Measurements from ENCODE around the gene EFNA2.

EFNA2 gene

GRCh38 chr19:1285737-1286360, at the start of gene EFNA2:
Gene EFNA2 (plus strand): TSS chr19:1285873. CDS start chr19:1286169, 296 bp downstream.
- no peak within 1 kb of the TSS for H3K27ac ChIP-seq (ENCODE audit: low read length)

GRCh38 chr19:1236576-1236975, 49.1 kb upstream of the EFNA2 start:
- Histone ChIP-seq H3K27ac (ENCODE audit: low read length) (no peak overlapping the region), H3K36me3 (ENCODE audit: control insufficient read depth, insufficient read depth, low read length) (peaks cover 29% of the 10 kb centered on the region), H3K9me3 (ENCODE audit: control insufficient read depth, insufficient read depth, low read length) (no peaks in the 10 kb centered on the region), H3K4me1 (ENCODE audit: control insufficient read depth, insufficient read depth, low read length) (peaks cover 5% of the 10 kb centered on the region; the same call in 1 of the 2 replicates), H3K4me3 (ENCODE audit: low read length) (peak overlapping the region; percentile 77), H3K27me3 (ENCODE audit: control insufficient read depth, insufficient read depth, low read length) (no peaks in the 10 kb centered on the region)
- no peak for DNase-seq (ENCODE audit: low read depth, low spot score)
- no CpG with 5 or more reads among the region's 42 CpGs for WGBS (ENCODE audit: insufficient coverage, insufficient read length)

More at GRCh38 chr19:1285737-1286360, at the start of gene EFNA2:
- Histone ChIP-seq H3K27me3 (ENCODE audit: control insufficient read depth, insufficient read depth, low read length) (peaks cover 5% of the 10 kb centered on the region; the same call in 1 of the 2 replicates), H3K4me1 (ENCODE audit: control insufficient read depth, insufficient read depth, low read length) (no peaks in the 10 kb centered on the region; the same call in 1 of the 2 replicates), H3K4me3 (ENCODE audit: low read length) (peak within 1 kb of the TSS; percentile 49; the same call in 1 of the 2 replicates), H3K36me3 (ENCODE audit: control insufficient read depth, insufficient read depth, low read length) (peaks cover 2% of the 10 kb centered on the region; the same call in 1 of the 2 replicates), H3K9me3 (ENCODE audit: control insufficient read depth, insufficient read depth, low read length) (no peaks in the 10 kb centered on the region)
- no CpG with 5 or more reads among the region's 113 CpGs for WGBS (ENCODE audit: insufficient coverage, insufficient read length)
- no peak for DNase-seq (ENCODE audit: low read depth, low spot score)

- H3K9me3 ChIP-seq (ENCODE audit: control insufficient read depth, insufficient read depth, low read length) = no peaks in the 10 kb centered on the region
- H3K4me1 ChIP-seq (ENCODE audit: control insufficient read depth, insufficient read depth, low read length) = peaks cover 5% of the 10 kb centered on the region; the same call in 1 of the 2 replicates
- H3K36me3 ChIP-seq (ENCODE audit: control insufficient read depth, insufficient read depth, low read length) = peaks cover 29% of the 10 kb centered on the region
- no peak for DNase-seq (ENCODE audit: low read depth, low spot score)
- H3K27me3 ChIP-seq (ENCODE audit: control insufficient read depth, insufficient read depth, low read length) = no peaks in the 10 kb centered on the region
- peak overlapping the region; percentile 77 for H3K4me3 ChIP-seq (ENCODE audit: low read length)
- WGBS (ENCODE audit: insufficient coverage, insufficient read length) = no CpG with 5 or more reads among the region's 60 CpGs
- H3K27ac ChIP-seq (ENCODE audit: low read length) = no peak overlapping the region
Observed at GRCh38 chr19:1237027-1237659, 48.5 kb upstream of the EFNA2 start.

- Histone ChIP-seq H3K9me3 (ENCODE audit: control insufficient read depth, insufficient read depth, low read length) (no peaks in the 10 kb centered on the region), H3K27me3 (ENCODE audit: control insufficient read depth, insufficient read depth, low read length) (no peaks in the 10 kb centered on the region), H3K4me1 (ENCODE audit: control insufficient read depth, insufficient read depth, low read length) (peaks cover 7% of the 10 kb centered on the region), H3K27ac (ENCODE audit: low read length) (no peak within 1 kb of the TSS), H3K4me3 (ENCODE audit: low read length) (peak within 1 kb of the TSS; percentile 77), H3K36me3 (ENCODE audit: control insufficient read depth, insufficient read depth, low read length) (peaks cover 28% of the 10 kb centered on the region)
- DNase-seq (ENCODE audit: low read depth, low spot score) = no peak
- WGBS (ENCODE audit: insufficient coverage, insufficient read length) = no CpG with 5 or more reads among the region's 87 CpGs
Observed at GRCh38 chr19:1237754-1238368, 47.8 kb upstream of the EFNA2 start, which contains the start of gene CBARP. Gene CBARP (minus strand): TSS chr19:1238005. CDS start chr19:1236100, 1,905 bp downstream.

- no peak for DNase-seq (ENCODE audit: low read depth, low spot score)
- Histone ChIP-seq H3K9me3 (ENCODE audit: control insufficient read depth, insufficient read depth, low read length) (no peaks in the 10 kb centered on the region), H3K27ac (ENCODE audit: low read length) (no peak overlapping the region), H3K36me3 (ENCODE audit: control insufficient read depth, insufficient read depth, low read length) (peaks cover 21% of the 10 kb centered on the region), H3K4me3 (ENCODE audit: low read length) (peak overlapping the region; percentile 77; the same call in 1 of the 2 replicates), H3K4me1 (ENCODE audit: control insufficient read depth, insufficient read depth, low read length) (peaks cover 7% of the 10 kb centered on the region), H3K27me3 (ENCODE audit: control insufficient read depth, insufficient read depth, low read length) (no peaks in the 10 kb centered on the region)
- WGBS (ENCODE audit: insufficient coverage, insufficient read length) = no CpG with 5 or more reads among the region's 34 CpGs
Observed at GRCh38 chr19:1238369-1239303, 47.0 kb upstream of the EFNA2 start.

GRCh38 chr19:1239420-1239795, 46.3 kb upstream of the EFNA2 start:
- WGBS (ENCODE audit: insufficient coverage, insufficient read length) = no CpG with 5 or more reads among the region's 11 CpGs
- Histone ChIP-seq H3K27me3 (ENCODE audit: control insufficient read depth, insufficient read depth, low read length) (no peaks in the 10 kb centered on the region), H3K36me3 (ENCODE audit: control insufficient read depth, insufficient read depth, low read length) (peaks cover 14% of the 10 kb centered on the region), H3K9me3 (ENCODE audit: control insufficient read depth, insufficient read depth, low read length) (no peaks in the 10 kb centered on the region), H3K4me1 (ENCODE audit: control insufficient read depth, insufficient read depth, low read length) (peaks cover 7% of the 10 kb centered on the region), H3K27ac (ENCODE audit: low read length) (no peak overlapping the region), H3K4me3 (ENCODE audit: low read length) (no peak overlapping the region)
- DNase-seq (ENCODE audit: low read depth, low spot score) = no peak

- Histone ChIP-seq H3K9me3 (ENCODE audit: control insufficient read depth, insufficient read depth, low read length) (no peaks in the 10 kb centered on the region), H3K4me1 (ENCODE audit: control insufficient read depth, insufficient read depth, low read length) (peaks cover 7% of the 10 kb centered on the region), H3K27me3 (ENCODE audit: control insufficient read depth, insufficient read depth, low read length) (no peaks in the 10 kb centered on the region), H3K4me3 (ENCODE audit: low read length) (peak overlapping the region; percentile 32; the same call in 1 of the 2 replicates), H3K27ac (ENCODE audit: low read length) (no peak overlapping the region), H3K36me3 (ENCODE audit: control insufficient read depth, insufficient read depth, low read length) (peaks cover 12% of the 10 kb centered on the region; the same call in 1 of the 2 replicates)
- WGBS (ENCODE audit: insufficient coverage, insufficient read length) = no CpG with 5 or more reads among the region's 84 CpGs
- no peak for DNase-seq (ENCODE audit: low read depth, low spot score)
Observed at GRCh38 chr19:1239796-1240737, 45.6 kb upstream of the EFNA2 start.

GRCh38 chr19:1240925-1241324, 44.7 kb upstream of the EFNA2 start:
- Histone ChIP-seq H3K27me3 (ENCODE audit: control insufficient read depth, insufficient read depth, low read length) (no peaks in the 10 kb centered on the region), H3K36me3 (ENCODE audit: control insufficient read depth, insufficient read depth, low read length) (peaks cover 5% of the 10 kb centered on the region; the same call in 1 of the 2 replicates), H3K9me3 (ENCODE audit: control insufficient read depth, insufficient read depth, low read length) (no peaks in the 10 kb centered on the region), H3K4me1 (ENCODE audit: control insufficient read depth, insufficient read depth, low read length) (peaks cover 7% of the 10 kb centered on the region), H3K4me3 (ENCODE audit: low read length) (no peak overlapping the region), H3K27ac (ENCODE audit: low read length) (no peak overlapping the region)
- no CpG with 5 or more reads among the region's 15 CpGs for WGBS (ENCODE audit: insufficient coverage, insufficient read length)
- DNase-seq (ENCODE audit: low read depth, low spot score) = no peak

- Histone ChIP-seq H3K4me3 (ENCODE audit: low read length) (peak within 1 kb of the TSS; percentile 90; the same call in 1 of the 2 replicates), H3K9me3 (ENCODE audit: control insufficient read depth, insufficient read depth, low read length) (no peaks in the 10 kb centered on the region), H3K27me3 (ENCODE audit: control insufficient read depth, insufficient read depth, low read length) (no peaks in the 10 kb centered on the region), H3K36me3 (ENCODE audit: control insufficient read depth, insufficient read depth, low read length) (peaks cover 5% of the 10 kb centered on the region; the same call in 1 of the 2 replicates), H3K27ac (ENCODE audit: low read length) (no peak within 1 kb of the TSS), H3K4me1 (ENCODE audit: control insufficient read depth, insufficient read depth, low read length) (peaks cover 7% of the 10 kb centered on the region)
- no peak for DNase-seq (ENCODE audit: low read depth, low spot score)
- WGBS (ENCODE audit: insufficient coverage, insufficient read length) = no CpG with 5 or more reads among the region's 79 CpGs
Observed at GRCh38 chr19:1241417-1242095, 44.1 kb upstream of the EFNA2 start, which contains the start of gene ATP5F1D. Gene ATP5F1D (plus strand): TSS chr19:1241751. CDS start chr19:1241851, 100 bp downstream.
